ENCODE data around the gene ARL11.

DNA sequence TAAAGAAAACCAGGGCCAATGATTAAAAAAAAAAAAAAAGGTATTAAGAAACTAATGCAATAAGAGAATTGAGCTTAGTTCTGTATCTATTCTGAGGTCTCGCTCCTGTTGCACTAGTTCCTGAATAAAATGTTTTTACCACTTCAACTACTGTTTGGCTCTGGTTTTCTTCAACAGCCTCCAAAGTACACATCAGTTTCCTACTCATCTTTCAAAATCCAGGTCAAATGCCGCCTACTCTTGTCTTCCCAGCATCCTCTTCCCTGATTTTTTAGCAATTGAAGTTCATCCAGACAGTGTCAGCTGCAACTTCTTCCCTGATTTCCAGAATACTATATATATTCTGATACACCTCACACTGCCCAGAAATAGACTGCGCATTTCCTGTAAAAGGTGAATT is 41.6 kb upstream of the ARL11 start:
- TF ChIP-seq, protein P1, sequence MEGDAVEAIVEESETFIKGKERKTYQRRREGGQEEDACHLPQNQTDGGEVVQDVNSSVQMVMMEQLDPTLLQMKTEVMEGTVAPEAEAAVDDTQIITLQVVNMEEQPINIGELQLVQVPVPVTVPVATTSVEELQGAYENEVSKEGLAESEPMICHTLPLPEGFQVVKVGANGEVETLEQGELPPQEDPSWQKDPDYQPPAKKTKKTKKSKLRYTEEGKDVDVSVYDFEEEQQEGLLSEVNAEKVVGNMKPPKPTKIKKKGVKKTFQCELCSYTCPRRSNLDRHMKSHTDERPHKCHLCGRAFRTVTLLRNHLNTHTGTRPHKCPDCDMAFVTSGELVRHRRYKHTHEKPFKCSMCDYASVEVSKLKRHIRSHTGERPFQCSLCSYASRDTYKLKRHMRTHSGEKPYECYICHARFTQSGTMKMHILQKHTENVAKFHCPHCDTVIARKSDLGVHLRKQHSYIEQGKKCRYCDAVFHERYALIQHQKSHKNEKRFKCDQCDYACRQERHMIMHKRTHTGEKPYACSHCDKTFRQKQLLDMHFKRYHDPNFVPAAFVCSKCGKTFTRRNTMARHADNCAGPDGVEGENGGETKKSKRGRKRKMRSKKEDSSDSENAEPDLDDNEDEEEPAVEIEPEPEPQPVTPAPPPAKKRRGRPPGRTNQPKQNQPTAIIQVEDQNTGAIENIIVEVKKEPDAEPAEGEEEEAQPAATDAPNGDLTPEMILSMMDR (IDR thresholded peaks at IDR 0.05): no peak
- no peak for TF ChIP-seq POLR2A (IDR thresholded peaks at IDR 0.05)
- TF ChIP-seq POLR2AphosphoS5 (IDR thresholded peaks at IDR 0.05; ENCODE audit: insufficient read depth in 1 of 2, low read depth in 1 of 2): no peak

All from vagina (tissue), 2 donors.